Body of pancreas (tissue), 4 donors: ENCODE data around the gene RTCB.

Source experiments
- POLR2A ChIP-seq, 3 donors: fragments of 450-650 bp; IDR thresholded peaks; one replicate each; pipeline ENCODE4 v1.6.1; 2016; ENCODE audit warnings: antibody characterized with exemption in 3 of 3, mild to moderate bottlenecking in 2 of 3
- TF ChIP-seq, protein P1 (sequence below), 7 experiments: fragments of 450-650 bp in 4 of 7; fragments of 200-600 bp in 3 of 7; sonication (generic) in 3 of 7; IDR thresholded peaks; one replicate each; pipeline ENCODE4 v1.5.1; 2016 to 2019; ENCODE audit warnings: antibody characterized with exemption in 7 of 7

DNA sequence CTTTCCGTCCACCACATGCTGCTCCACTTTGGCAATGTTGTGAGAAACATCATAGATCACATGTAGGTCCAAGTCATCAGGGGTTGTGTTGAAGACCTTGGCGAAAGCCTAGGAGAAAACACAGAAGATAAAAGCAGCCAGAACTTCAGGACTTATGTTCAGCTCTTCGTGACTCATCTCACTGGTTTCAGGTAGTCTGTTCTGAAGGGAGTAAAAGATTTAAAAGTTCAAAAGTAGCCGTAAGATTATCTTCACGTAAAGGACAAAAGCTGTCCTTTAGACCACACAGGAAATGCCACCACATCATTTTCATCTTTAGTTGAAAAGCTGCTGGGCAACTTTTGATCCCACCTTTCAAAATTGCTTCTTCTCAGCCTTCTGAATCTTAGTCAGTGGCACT lies 16.9 kb downstream of the RTCB start:
- TF ChIP-seq, protein P1, sequence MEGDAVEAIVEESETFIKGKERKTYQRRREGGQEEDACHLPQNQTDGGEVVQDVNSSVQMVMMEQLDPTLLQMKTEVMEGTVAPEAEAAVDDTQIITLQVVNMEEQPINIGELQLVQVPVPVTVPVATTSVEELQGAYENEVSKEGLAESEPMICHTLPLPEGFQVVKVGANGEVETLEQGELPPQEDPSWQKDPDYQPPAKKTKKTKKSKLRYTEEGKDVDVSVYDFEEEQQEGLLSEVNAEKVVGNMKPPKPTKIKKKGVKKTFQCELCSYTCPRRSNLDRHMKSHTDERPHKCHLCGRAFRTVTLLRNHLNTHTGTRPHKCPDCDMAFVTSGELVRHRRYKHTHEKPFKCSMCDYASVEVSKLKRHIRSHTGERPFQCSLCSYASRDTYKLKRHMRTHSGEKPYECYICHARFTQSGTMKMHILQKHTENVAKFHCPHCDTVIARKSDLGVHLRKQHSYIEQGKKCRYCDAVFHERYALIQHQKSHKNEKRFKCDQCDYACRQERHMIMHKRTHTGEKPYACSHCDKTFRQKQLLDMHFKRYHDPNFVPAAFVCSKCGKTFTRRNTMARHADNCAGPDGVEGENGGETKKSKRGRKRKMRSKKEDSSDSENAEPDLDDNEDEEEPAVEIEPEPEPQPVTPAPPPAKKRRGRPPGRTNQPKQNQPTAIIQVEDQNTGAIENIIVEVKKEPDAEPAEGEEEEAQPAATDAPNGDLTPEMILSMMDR (IDR thresholded peaks at IDR 0.05): no peak
- no peak for TF ChIP-seq POLR2A (IDR thresholded peaks at IDR 0.05)
